IMR-90 (cell line): ENCODE data around the gene DARS1. TPM values are rescaled to one million over a fixed set of nuclear protein-coding genes. Genes with fewer than 3 reads are reported as not detected.

Source experiments
- ATAC-seq: fragments of 200-7000 bp; cut with Tn5 transposase; 2 replicates; pipeline ENCODE4 v1.9.1; 2020; ENCODE audit warnings: low read depth, mild to moderate bottlenecking, moderate library complexity
- BruUV-seq: library from RNA; stranded (reverse); fragments of 400-500 nt; replicated peaks from 2 replicates; lab custom pipeline; 2021; lab: Mats Ljungman, UMichigan
- CTCF ChIA-PET: fragments of 300-600 bp; formaldehyde crosslinking; extraction: SDS; loops from one replicate; lab custom pipeline; 2021; ENCODE audit warnings: antibody characterized with exemption; lab: Yijun Ruan, JAX
- POLR2A ChIA-PET: fragments of 300-600 bp; sonication (Branson Sonifier 250); formaldehyde crosslinking; loops from one replicate; lab custom pipeline; 2022; ENCODE audit warnings: antibody characterized with exemption; ENCODE audit not compliant: unreplicated experiment; lab: Charles Lee
- DNase-seq: peaks from one replicate; pipeline ENCODE4 v3.0.0; 2013
- H2AFZ ChIP-seq: replicated peaks from 2 replicates; pipeline ENCODE3; 2013; ENCODE audit warnings: low read length, mild to moderate bottlenecking; ENCODE audit not compliant: poor library complexity
- H2AK5ac ChIP-seq: 2 replicates; pipeline ENCODE4 v1.6.1; 2013; ENCODE audit warnings: low read depth, low read length, inconsistent platforms
- H2AK9ac ChIP-seq: replicated peaks from 2 replicates; pipeline ENCODE3; 2013; ENCODE audit warnings: mild to moderate bottlenecking, low read depth, low read length, moderate library complexity; ENCODE audit not compliant: poor library complexity
- H2BK120ac ChIP-seq: 2 replicates; pipeline ENCODE4 v1.6.1; 2013; ENCODE audit warnings: low read depth, low read length, inconsistent platforms
- H2BK15ac ChIP-seq: 3 replicates; pipeline ENCODE4 v1.6.1; 2013; ENCODE audit warnings: low read depth, low read length, inconsistent platforms
- H2BK20ac ChIP-seq: 2 replicates; pipeline ENCODE4 v1.6.1; 2013; ENCODE audit warnings: low read depth, mild to moderate bottlenecking, inconsistent platforms, low read length, moderate library complexity
- H2BK5ac ChIP-seq: 2 replicates; pipeline ENCODE4 v1.6.1; 2013; ENCODE audit warnings: mild to moderate bottlenecking, low read depth, low read length, inconsistent platforms; ENCODE audit not compliant: poor library complexity, severe bottlenecking
- H3K14ac ChIP-seq: replicated peaks from 2 replicates; pipeline ENCODE4 v1.6.1; 2013; ENCODE audit warnings: low read depth, low read length, inconsistent platforms
- H3K18ac ChIP-seq: 2 replicates; pipeline ENCODE4 v1.6.1; 2013; ENCODE audit warnings: low read depth, low read length, control low read depth
- H3K23ac ChIP-seq: 2 replicates; pipeline ENCODE4 v1.6.1; 2013; ENCODE audit warnings: low read depth, low read length, inconsistent platforms
- H3K27ac ChIP-seq: 2 replicates; pipeline ENCODE4 v1.5.1; 2013; ENCODE audit warnings: mild to moderate bottlenecking, control low read depth, low read length; ENCODE audit not compliant: insufficient read depth
- H3K27me3 ChIP-seq: 2 replicates; pipeline ENCODE4 v1.6.1; 2013; ENCODE audit warnings: low read length; ENCODE audit not compliant: control insufficient read depth, insufficient read depth
- H3K36me3 ChIP-seq: 2 replicates; pipeline ENCODE4 v1.6.1; 2013; ENCODE audit warnings: low read length, mixed read lengths; ENCODE audit not compliant: control insufficient read depth, insufficient read depth
- H3K4ac ChIP-seq: 2 replicates; pipeline ENCODE4 v1.6.1; 2013; ENCODE audit warnings: low read depth, low read length, inconsistent platforms
- H3K4me1 ChIP-seq: 2 replicates; pipeline ENCODE4 v1.6.1; 2013; ENCODE audit warnings: low read length, mixed read lengths; ENCODE audit not compliant: control insufficient read depth, insufficient read depth
- H3K4me2 ChIP-seq: 2 replicates; pipeline ENCODE4 v1.6.1; 2013; ENCODE audit warnings: low read depth, mild to moderate bottlenecking, control low read depth, low read length, moderate library complexity
- H3K4me3 ChIP-seq: 2 replicates; pipeline ENCODE4 v1.5.1; 2013; ENCODE audit warnings: low read depth, mild to moderate bottlenecking, control low read depth, low read length, moderate library complexity; ENCODE audit not compliant: insufficient read depth
- H3K56ac ChIP-seq: 2 replicates; pipeline ENCODE4 v1.6.1; 2013; ENCODE audit warnings: low read length, inconsistent platforms; ENCODE audit not compliant: insufficient read depth; ENCODE audit errors: extremely low read depth
- H3K79me1 ChIP-seq, 2 experiments: 2 replicates each; pipeline ENCODE4 v1.6.1; 2013; ENCODE audit warnings: low read length in 2 of 2, inconsistent platforms in 1 of 2, low read depth in 1 of 2
- H3K9ac ChIP-seq: 2 replicates; pipeline ENCODE4 v1.6.1; 2013; ENCODE audit warnings: low read depth, low read length, control low read depth
- H3K9me1 ChIP-seq: 2 replicates; pipeline ENCODE4 v1.6.1; 2013; ENCODE audit warnings: low read length, inconsistent platforms; ENCODE audit not compliant: insufficient read depth
- H3K9me3 ChIP-seq: 2 replicates; pipeline ENCODE4 v1.6.1; 2013; ENCODE audit warnings: low read length; ENCODE audit not compliant: control insufficient read depth, insufficient read depth
- H4K20me1 ChIP-seq: 2 replicates; pipeline ENCODE4 v1.6.1; 2013; ENCODE audit warnings: low read length, inconsistent platforms; ENCODE audit not compliant: insufficient read depth
- H4K5ac ChIP-seq: 2 replicates; pipeline ENCODE4 v1.6.1; 2013; ENCODE audit warnings: mild to moderate bottlenecking, low read depth, low read length, control low read depth
- H4K8ac ChIP-seq, 2 experiments: 2 replicates each; pipeline ENCODE4 v1.6.1; 2013; ENCODE audit warnings: low read depth in 2 of 2, low read length in 2 of 2, control low read depth in 1 of 2, inconsistent platforms in 1 of 2
- H4K91ac ChIP-seq: 2 replicates; pipeline ENCODE4 v1.6.1; 2013; ENCODE audit warnings: low read depth, low read length, inconsistent platforms; ENCODE audit not compliant: insufficient read depth
- BHLHE40 ChIP-seq: fragments of 150-350 bp; IDR thresholded peaks from 2 replicates; pipeline ENCODE4 v1.6.1; 2016; ENCODE audit warnings: mild to moderate bottlenecking, low read depth, low read length
- CEBPB ChIP-seq: IDR thresholded peaks from 2 replicates; pipeline ENCODE4 v1.6.1; 2012; ENCODE audit warnings: low read depth, low read length, improper control_type of control experiment
- CHD1 ChIP-seq: IDR thresholded peaks from 2 replicates; pipeline ENCODE4 v1.6.1; 2012; ENCODE audit warnings: low read depth, low read length, improper control_type of control experiment
- FOS ChIP-seq: fragments of 150-350 bp; IDR thresholded peaks from 2 replicates; pipeline ENCODE4 v1.6.1; 2016; ENCODE audit warnings: low read depth, low read length
- MAFK ChIP-seq: IDR thresholded peaks from 2 replicates; pipeline ENCODE4 v1.6.1; 2012; ENCODE audit warnings: low read depth, low read length, improper control_type of control experiment
- MAZ ChIP-seq: IDR thresholded peaks from 2 replicates; pipeline ENCODE4 v1.6.1; 2012; ENCODE audit warnings: low read depth, mild to moderate bottlenecking, low read length, improper control_type of control experiment, moderate library complexity, borderline replicate concordance
- MXI1 ChIP-seq: IDR thresholded peaks from 2 replicates; pipeline ENCODE4 v1.6.1; 2012; ENCODE audit warnings: low read depth, mild to moderate bottlenecking, low read length, moderate library complexity, borderline replicate concordance
- NFE2L2 ChIP-seq: fragments of 150-350 bp; IDR thresholded peaks from 2 replicates; pipeline ENCODE4 v1.6.1; 2016; ENCODE audit warnings: low read depth, mild to moderate bottlenecking, low read length
- POLR2A ChIP-seq: IDR thresholded peaks from 2 replicates; pipeline ENCODE4 v1.6.1; 2012; ENCODE audit warnings: mild to moderate bottlenecking, low read depth, low read length
- RAD21 ChIP-seq: IDR thresholded peaks from 2 replicates; pipeline ENCODE4 v1.6.1; 2012; ENCODE audit warnings: low read length, improper control_type of control experiment
- RCOR1 ChIP-seq: IDR thresholded peaks from 2 replicates; pipeline ENCODE4 v1.6.1; 2012; ENCODE audit warnings: mild to moderate bottlenecking, low read length, improper control_type of control experiment; ENCODE audit not compliant: insufficient replicate concordance
- RFX5 ChIP-seq: IDR thresholded peaks from 2 replicates; pipeline ENCODE4 v1.8.0; 2012; ENCODE audit warnings: low read depth, mild to moderate bottlenecking, low read length, moderate library complexity
- SMC3 ChIP-seq: fragments of 150-350 bp; IDR thresholded peaks from 2 replicates; pipeline ENCODE4 v1.6.1; 2016; ENCODE audit warnings: low read depth, mild to moderate bottlenecking, antibody characterized with exemption, low read length, moderate library complexity
- USF2 ChIP-seq: fragments of 150-350 bp; IDR thresholded peaks from 2 replicates; pipeline ENCODE4 v1.6.1; 2017; ENCODE audit warnings: mild to moderate bottlenecking, antibody characterized with exemption, low read length, low read depth
- WGBS, 2 experiments: methylation state at CpG; one replicate each; pipeline versions ENCODE4 v1.1.5 to v1.1.7; 2013; ENCODE audit warnings: missing lambda C conversion rate in 2 of 2; ENCODE audit not compliant: insufficient read length in 1 of 2; ENCODE audit errors: extremely low coverage in 2 of 2; 5-methylcytosine and 5-hydroxymethylcytosine counted together
- dilution Hi-C: fragments of 300-500 bp; cut with HindIII; formaldehyde crosslinking; loops from one replicate; pipeline ENCODE4 v1.14.3; 2018; ENCODE audit warnings: low sequenced_read_pairs; ENCODE audit not compliant: unreplicated experiment
- in situ Hi-C: fragments of 300-500 bp; cut with MboI; formaldehyde crosslinking; loops from 3 replicates; pipeline ENCODE4 v1.14.3; 2019; ENCODE audit warnings: low sequenced_read_pairs, inconsistent platforms, mixed read lengths
- intact Hi-C: fragments of 100-400 bp; cut with micrococcal nuclease; formaldehyde crosslinking; loops from 2 replicates; pipeline ENCODE4 v1.10.0; 2022
- polyA plus RNA-seq, 3 experiments: library from polyadenylated mRNA; depleted of rRNA; stranded (reverse); fragments of >200 nt; gene quantifications; 2 replicates each; pipeline ENCODE4 v1.2.3, GENCODE V29; 2012; ENCODE audit warnings: low replicate concordance in 1 of 3
- total RNA-seq: library from RNA; depleted of rRNA; stranded (reverse); fragments of >200 nt; gene quantifications from 2 replicates; pipeline ENCODE4 v1.2.3, GENCODE V29; 2012
- TF ChIP-seq, protein P1 (sequence below): fragments of 150-350 bp; IDR thresholded peaks from 2 replicates; pipeline ENCODE4 v1.6.1; 2016; ENCODE audit warnings: low read depth, mild to moderate bottlenecking, low read length, moderate library complexity, borderline replicate concordance
- TF ChIP-seq, protein P2 (sequence below): conservative IDR thresholded peaks from 2 replicates; pipeline ENCODE4 v1.5.1; 2012; ENCODE audit warnings: mild to moderate bottlenecking, low read depth, low read length, improper control_type of control experiment

Gene DARS1
- total and polyA plus RNA-seq, 2 of the 4 experiments (the other 2 are of a cell fraction), result 56.5 to 66.5 TPM

GRCh38 chr2:135974036-135974435 is 11.4 kb downstream of the DARS1 start:
- H3K36me3 ChIP-seq, result peaks cover 20% of the 10 kb centered on the region
- WGBS, 2 experiments, result no CpG with 5 or more reads among the region's 5 CpGs
- no peak overlapping the region for H3K4me3 ChIP-seq
- DNase-seq, result no peak
- no TSS peak for BruUV-seq
- H3K79me1 ChIP-seq, result peaks cover 7 to 9% of the 10 kb centered on the region in 2 experiments
- no peak overlapping the region for H4K5ac ChIP-seq
- H4K91ac ChIP-seq, result no peak overlapping the region
- no peak for ATAC-seq
- H2AFZ ChIP-seq, result no peak overlapping the region
- no peak overlapping the region for H3K4me2 ChIP-seq
- intact Hi-C loops (no loop called here), dilution Hi-C loops (no loop called here), in situ Hi-C loops (no loop called here)
- H3K9ac ChIP-seq, result no peak overlapping the region
- no peak overlapping the region for H3K23ac ChIP-seq
- H4K8ac ChIP-seq, result no peak overlapping the region
- H3K18ac ChIP-seq, result no peak overlapping the region
- H2BK15ac ChIP-seq, result no peak overlapping the region
- no peaks in the 10 kb centered on the region for H3K9me3 ChIP-seq
- ChIA-PET CTCF (no interaction called here), POLR2A (no interaction called here)
- no peaks in the 10 kb centered on the region for H4K20me1 ChIP-seq
- TF ChIP-seq CHD1 (no peak), NFE2L2 (no peak), USF2 (no peak), CEBPB (no peak), FOS (no peak), POLR2A (no peak), RFX5 (no peak), BHLHE40 (no peak), RCOR1 (no peak), MXI1 (no peak), RAD21 (no peak), SMC3 (no peak), MAFK (no peak), MAZ (no peak)
- TF ChIP-seq, protein P1, sequence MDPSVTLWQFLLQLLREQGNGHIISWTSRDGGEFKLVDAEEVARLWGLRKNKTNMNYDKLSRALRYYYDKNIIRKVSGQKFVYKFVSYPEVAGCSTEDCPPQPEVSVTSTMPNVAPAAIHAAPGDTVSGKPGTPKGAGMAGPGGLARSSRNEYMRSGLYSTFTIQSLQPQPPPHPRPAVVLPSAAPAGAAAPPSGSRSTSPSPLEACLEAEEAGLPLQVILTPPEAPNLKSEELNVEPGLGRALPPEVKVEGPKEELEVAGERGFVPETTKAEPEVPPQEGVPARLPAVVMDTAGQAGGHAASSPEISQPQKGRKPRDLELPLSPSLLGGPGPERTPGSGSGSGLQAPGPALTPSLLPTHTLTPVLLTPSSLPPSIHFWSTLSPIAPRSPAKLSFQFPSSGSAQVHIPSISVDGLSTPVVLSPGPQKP, result no peak
- TF ChIP-seq, protein P2, sequence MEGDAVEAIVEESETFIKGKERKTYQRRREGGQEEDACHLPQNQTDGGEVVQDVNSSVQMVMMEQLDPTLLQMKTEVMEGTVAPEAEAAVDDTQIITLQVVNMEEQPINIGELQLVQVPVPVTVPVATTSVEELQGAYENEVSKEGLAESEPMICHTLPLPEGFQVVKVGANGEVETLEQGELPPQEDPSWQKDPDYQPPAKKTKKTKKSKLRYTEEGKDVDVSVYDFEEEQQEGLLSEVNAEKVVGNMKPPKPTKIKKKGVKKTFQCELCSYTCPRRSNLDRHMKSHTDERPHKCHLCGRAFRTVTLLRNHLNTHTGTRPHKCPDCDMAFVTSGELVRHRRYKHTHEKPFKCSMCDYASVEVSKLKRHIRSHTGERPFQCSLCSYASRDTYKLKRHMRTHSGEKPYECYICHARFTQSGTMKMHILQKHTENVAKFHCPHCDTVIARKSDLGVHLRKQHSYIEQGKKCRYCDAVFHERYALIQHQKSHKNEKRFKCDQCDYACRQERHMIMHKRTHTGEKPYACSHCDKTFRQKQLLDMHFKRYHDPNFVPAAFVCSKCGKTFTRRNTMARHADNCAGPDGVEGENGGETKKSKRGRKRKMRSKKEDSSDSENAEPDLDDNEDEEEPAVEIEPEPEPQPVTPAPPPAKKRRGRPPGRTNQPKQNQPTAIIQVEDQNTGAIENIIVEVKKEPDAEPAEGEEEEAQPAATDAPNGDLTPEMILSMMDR, result no peak
- no peak overlapping the region for H2AK9ac ChIP-seq
- no peak overlapping the region for H2BK5ac ChIP-seq
- no peak overlapping the region for H2AK5ac ChIP-seq
- H2BK20ac ChIP-seq, result no peak overlapping the region
- no peak overlapping the region for H2BK120ac ChIP-seq
- H3K14ac ChIP-seq, result no peak overlapping the region
- H3K9me1 ChIP-seq, result no peaks in the 10 kb centered on the region
- H3K27me3 ChIP-seq, result no peaks in the 10 kb centered on the region
- H3K56ac ChIP-seq, result no peak overlapping the region
- H3K27ac ChIP-seq, result no peak overlapping the region
- no peaks in the 10 kb centered on the region for H3K4me1 ChIP-seq
- no peak overlapping the region for H3K4ac ChIP-seq
